Measurements from ENCODE around the gene ZFAND2B. TPM values are rescaled to one million over a fixed set of nuclear protein-coding genes. Genes with fewer than 3 reads are reported as not detected.

ZFAND2B gene
- total RNA-seq, 4 donors from 2014 or later = 34.6 to 49.9 (median 43.6) TPM

GRCh38 chr2:219223831-219224610 lies 17.4 kb downstream of the ZFAND2B start:
- TF ChIP-seq, protein P1, sequence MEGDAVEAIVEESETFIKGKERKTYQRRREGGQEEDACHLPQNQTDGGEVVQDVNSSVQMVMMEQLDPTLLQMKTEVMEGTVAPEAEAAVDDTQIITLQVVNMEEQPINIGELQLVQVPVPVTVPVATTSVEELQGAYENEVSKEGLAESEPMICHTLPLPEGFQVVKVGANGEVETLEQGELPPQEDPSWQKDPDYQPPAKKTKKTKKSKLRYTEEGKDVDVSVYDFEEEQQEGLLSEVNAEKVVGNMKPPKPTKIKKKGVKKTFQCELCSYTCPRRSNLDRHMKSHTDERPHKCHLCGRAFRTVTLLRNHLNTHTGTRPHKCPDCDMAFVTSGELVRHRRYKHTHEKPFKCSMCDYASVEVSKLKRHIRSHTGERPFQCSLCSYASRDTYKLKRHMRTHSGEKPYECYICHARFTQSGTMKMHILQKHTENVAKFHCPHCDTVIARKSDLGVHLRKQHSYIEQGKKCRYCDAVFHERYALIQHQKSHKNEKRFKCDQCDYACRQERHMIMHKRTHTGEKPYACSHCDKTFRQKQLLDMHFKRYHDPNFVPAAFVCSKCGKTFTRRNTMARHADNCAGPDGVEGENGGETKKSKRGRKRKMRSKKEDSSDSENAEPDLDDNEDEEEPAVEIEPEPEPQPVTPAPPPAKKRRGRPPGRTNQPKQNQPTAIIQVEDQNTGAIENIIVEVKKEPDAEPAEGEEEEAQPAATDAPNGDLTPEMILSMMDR (IDR thresholded peaks at IDR 0.05) = no peak
- no peak for TF ChIP-seq POLR2A (IDR thresholded peaks at IDR 0.05)
- H3K9me3 ChIP-seq = no peaks in the 10 kb centered on the region
- no peaks in the 10 kb centered on the region for H3K27me3 ChIP-seq
- H3K4me1 ChIP-seq = peaks cover 17 to 37% (median 20%) of the 10 kb centered on the region in 3 donors
- intact Hi-C loops (cut with DNase I) = no loop called here
- DNase-seq = no peak
- WGBS, 2 donors = 90 to 92% methylated on average over 16 to 22 of the region's 31 CpGs
- peaks cover 50 to 84% (median 50%) of the 10 kb centered on the region in 3 donors for H3K36me3 ChIP-seq
- H3K4me3 ChIP-seq = no peak overlapping the region
- no peak overlapping the region for H3K27ac ChIP-seq

DNA sequence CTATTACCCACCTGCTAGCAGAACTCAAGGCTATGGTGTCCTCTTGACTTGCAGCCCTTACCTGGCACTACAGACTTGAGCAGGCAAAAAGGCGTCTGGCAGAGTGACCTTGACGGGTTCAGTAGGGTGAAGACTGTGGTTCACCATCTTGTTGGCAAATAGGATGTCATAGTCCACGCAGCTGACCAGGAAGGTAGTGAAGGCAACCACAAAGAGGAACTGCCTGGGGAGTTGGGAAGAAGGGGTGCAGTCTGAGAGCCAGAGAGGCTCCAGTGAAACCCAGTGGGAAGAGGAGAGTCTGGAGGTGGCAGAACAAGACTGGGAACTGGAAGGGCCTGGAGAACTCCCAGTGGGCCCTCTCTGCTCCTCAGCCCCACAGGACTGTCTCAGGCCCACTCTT lies 18.8 kb downstream of the ZFAND2B start:
- WGBS, 2 donors = 63 to 90% methylated on average over 2 of the region's 3 CpGs
- H3K27me3 ChIP-seq = no peaks in the 10 kb centered on the region
- no peak for DNase-seq
- intact Hi-C loops (cut with DNase I) = no loop called here
- no peak overlapping the region for H3K27ac ChIP-seq
- no peak overlapping the region for H3K4me3 ChIP-seq
- H3K9me3 ChIP-seq = no peaks in the 10 kb centered on the region
- TF ChIP-seq POLR2A (IDR thresholded peaks at IDR 0.05) = no peak
- TF ChIP-seq, protein P1 (IDR thresholded peaks at IDR 0.05) = no peak
- H3K4me1 ChIP-seq = peaks cover 12 to 28% (median 15%) of the 10 kb centered on the region in 3 donors
- H3K36me3 ChIP-seq = peaks cover 44 to 75% (median 49%) of the 10 kb centered on the region in 3 donors

DNA sequence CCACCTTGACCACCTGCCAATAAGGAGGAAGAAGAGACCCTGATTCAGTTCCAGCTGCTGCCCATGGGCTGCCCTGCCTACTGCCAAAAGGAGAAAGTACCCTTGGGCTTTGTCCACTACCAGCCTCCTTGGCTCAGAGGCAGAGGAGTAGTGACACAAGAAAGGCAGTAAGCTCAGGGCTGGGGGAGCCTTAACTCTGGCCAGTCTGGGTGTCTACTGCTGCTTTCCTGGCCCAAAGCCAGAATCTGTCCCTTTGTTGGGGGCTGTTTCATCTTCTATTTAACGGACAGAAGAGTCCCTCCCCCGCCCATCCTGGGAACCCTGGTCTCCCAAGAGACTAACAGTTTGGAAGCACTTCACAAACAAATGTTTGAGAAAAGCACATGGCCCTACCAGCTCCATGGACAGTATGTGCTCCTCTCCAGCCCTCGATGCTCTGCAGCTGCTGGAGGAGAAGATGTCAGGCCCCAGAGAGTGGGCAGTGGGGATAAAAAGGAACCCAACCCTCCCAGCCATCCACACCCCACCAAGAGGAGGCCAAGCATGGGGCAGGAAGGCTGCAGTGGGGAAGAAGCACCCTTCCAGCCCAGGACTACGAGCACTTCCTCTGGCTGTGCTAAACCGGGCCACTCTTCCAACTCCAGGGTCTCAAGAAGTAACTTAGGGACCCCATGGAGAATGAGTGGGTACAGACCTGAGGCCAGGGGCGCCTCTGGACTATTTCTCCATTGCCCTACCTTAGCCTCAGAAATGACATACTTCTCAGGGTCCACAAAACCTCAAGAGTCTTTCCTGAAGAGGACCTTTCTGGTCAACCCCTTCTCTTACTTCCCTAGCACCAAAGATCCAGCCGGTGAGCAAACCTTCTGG lies 21.7 kb downstream of the ZFAND2B start:
- Histone ChIP-seq H3K4me1 (peaks cover 18 to 44% (median 23%) of the 10 kb centered on the region in 3 donors), H3K36me3 (peaks cover 25 to 64% (median 34%) of the 10 kb centered on the region in 3 donors), H3K27ac (peak overlapping the region; percentile 95 to 99 (median 95)), H3K4me3 (peak overlapping the region; percentile 84 to 90 (median 90)), H3K9me3 (no peaks in the 10 kb centered on the region), H3K27me3 (no peaks in the 10 kb centered on the region)
- TF ChIP-seq, protein P1 (IDR thresholded peaks at IDR 0.05) = no peak
- no peak for TF ChIP-seq POLR2A (IDR thresholded peaks at IDR 0.05)
- intact Hi-C loops (cut with DNase I) = no loop called here
- 11 to 62% methylated on average over 1 to 5 of the region's 7 CpGs for WGBS, 2 donors
- no peak for DNase-seq

DNA sequence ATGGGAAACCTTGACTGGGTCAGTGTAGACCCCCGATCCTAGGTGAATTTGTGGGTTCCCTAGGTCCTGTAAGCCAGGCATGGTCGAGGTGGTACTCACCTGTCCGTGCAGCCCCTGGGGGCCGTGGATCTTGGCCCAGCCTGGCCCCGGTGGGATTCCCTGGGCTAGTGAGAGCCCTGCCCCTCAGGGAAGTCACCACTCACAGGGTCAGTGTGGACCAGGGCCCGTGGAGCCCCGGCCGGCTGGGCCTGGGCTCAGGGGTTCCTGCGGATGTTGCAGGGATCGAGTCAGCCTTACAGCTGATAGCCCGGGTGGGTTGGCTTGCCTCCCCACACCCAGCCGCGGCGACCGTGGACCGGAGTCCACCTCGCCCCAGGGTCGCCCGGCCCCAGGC lies 22.3 kb downstream of the ZFAND2B start:
- Histone ChIP-seq H3K36me3 (peaks cover 24 to 64% (median 34%) of the 10 kb centered on the region in 3 donors), H3K4me3 (peak overlapping the region; percentile 84 to 90 (median 90)), H3K9me3 (no peaks in the 10 kb centered on the region), H3K27ac (peak overlapping the region; percentile 95 to 99 (median 95)), H3K27me3 (no peaks in the 10 kb centered on the region), H3K4me1 (peaks cover 18 to 44% (median 23%) of the 10 kb centered on the region in 3 donors)
- TF ChIP-seq, protein P1 (IDR thresholded peaks at IDR 0.05) = no peak
- TF ChIP-seq POLR2A (IDR thresholded peaks at IDR 0.05) = no peak
- no CpG with 5 or more reads among the region's 19 CpGs for WGBS, 2 donors
- no peak for DNase-seq
- intact Hi-C loops (cut with DNase I) = no loop called here

Measured in esophagus squamous epithelium (tissue), 5 donors.